Measurements from ENCODE around the gene MAGEF1. TPM values are rescaled to one million over a fixed set of nuclear protein-coding genes. Genes with fewer than 3 reads are reported as not detected.
A peak's percentile ranks its signal among the peaks of the same experiment; 100 is the strongest.

The MAGEF1 gene
- total RNA-seq, 2 donors from 2014 or later = 61.3 to 86.5 TPM

- H3K27ac ChIP-seq (ENCODE audit: low read depth, low read length) = no peak overlapping the region
- H3K4me3 Mint-ChIP-seq = no peak overlapping the region
- WGBS, 2 experiments (ENCODE audit: insufficient coverage in 1 of 2, insufficient read length in 1 of 2) = 70 to 92% methylated on average over 3 to 12 of the region's 12 CpGs
- no peaks in the 10 kb centered on the region for H3K9me3 Mint-ChIP-seq
- H3K36me3 ChIP-seq (ENCODE audit: control insufficient read depth, insufficient read depth, low read length) = no peaks in the 10 kb centered on the region
- H3K9me3 ChIP-seq (ENCODE audit: control insufficient read depth, low read length) = no peaks in the 10 kb centered on the region
- peaks cover 52% of the 10 kb centered on the region for H3K4me1 Mint-ChIP-seq
- no peak overlapping the region for H3K4me3 ChIP-seq (ENCODE audit: low read length)
- no peak overlapping the region for H3K9ac ChIP-seq (ENCODE audit: extremely low read depth, low read length, poor library complexity, severe bottlenecking)
- H3K36me3 Mint-ChIP-seq (ENCODE audit: low read depth) = no peaks in the 10 kb centered on the region
- TF ChIP-seq, protein P1, sequence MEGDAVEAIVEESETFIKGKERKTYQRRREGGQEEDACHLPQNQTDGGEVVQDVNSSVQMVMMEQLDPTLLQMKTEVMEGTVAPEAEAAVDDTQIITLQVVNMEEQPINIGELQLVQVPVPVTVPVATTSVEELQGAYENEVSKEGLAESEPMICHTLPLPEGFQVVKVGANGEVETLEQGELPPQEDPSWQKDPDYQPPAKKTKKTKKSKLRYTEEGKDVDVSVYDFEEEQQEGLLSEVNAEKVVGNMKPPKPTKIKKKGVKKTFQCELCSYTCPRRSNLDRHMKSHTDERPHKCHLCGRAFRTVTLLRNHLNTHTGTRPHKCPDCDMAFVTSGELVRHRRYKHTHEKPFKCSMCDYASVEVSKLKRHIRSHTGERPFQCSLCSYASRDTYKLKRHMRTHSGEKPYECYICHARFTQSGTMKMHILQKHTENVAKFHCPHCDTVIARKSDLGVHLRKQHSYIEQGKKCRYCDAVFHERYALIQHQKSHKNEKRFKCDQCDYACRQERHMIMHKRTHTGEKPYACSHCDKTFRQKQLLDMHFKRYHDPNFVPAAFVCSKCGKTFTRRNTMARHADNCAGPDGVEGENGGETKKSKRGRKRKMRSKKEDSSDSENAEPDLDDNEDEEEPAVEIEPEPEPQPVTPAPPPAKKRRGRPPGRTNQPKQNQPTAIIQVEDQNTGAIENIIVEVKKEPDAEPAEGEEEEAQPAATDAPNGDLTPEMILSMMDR (conservative IDR thresholded peaks at IDR 0.05) = peak; percentile 61
- no peaks in the 10 kb centered on the region for H3K27me3 ChIP-seq (ENCODE audit: control insufficient read depth, insufficient read depth, low read length, poor library complexity, severe bottlenecking)
- peak; percentile 57 for DNase-seq
- peaks cover 26% of the 10 kb centered on the region for H3K4me1 ChIP-seq (ENCODE audit: control insufficient read depth, insufficient read depth, low read length)
- peaks cover 3% of the 10 kb centered on the region for H3K27me3 Mint-ChIP-seq (ENCODE audit: insufficient read depth)
- H3K27ac Mint-ChIP-seq = no peak overlapping the region
Observed at GRCh38 chr3:184741798-184742675, 30.2 kb upstream of the MAGEF1 start.

DNA sequence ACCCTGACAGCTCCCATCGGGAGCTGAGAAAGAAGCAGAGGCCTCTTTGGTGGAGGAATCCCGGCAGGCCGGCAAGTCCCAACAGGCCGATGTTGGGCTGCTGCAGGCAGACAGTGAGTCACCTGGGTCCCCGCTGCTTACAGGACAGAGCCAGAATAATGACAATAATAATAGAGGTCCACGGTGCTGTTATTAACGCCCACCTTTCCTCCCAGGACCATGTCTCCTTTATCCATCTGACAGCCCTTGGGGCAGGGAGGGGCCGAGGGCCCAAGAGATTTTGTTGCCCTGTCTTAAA is 29.3 kb upstream of the MAGEF1 start:
- TF ChIP-seq, protein P1 (conservative IDR thresholded peaks at IDR 0.05) = no peak
- Mint-ChIP-seq H3K4me3 (no peak overlapping the region), H3K4me1 (peaks cover 49% of the 10 kb centered on the region), H3K27ac (no peak overlapping the region), H3K9me3 (no peaks in the 10 kb centered on the region), H3K27me3 (ENCODE audit: insufficient read depth) (peaks cover 3% of the 10 kb centered on the region), H3K36me3 (ENCODE audit: low read depth) (no peaks in the 10 kb centered on the region)
- H3K27me3 ChIP-seq (ENCODE audit: control insufficient read depth, insufficient read depth, low read length, poor library complexity, severe bottlenecking) = no peaks in the 10 kb centered on the region
- H3K4me1 ChIP-seq (ENCODE audit: control insufficient read depth, insufficient read depth, low read length) = peaks cover 23% of the 10 kb centered on the region
- H3K9ac ChIP-seq (ENCODE audit: extremely low read depth, low read length, poor library complexity, severe bottlenecking) = no peak overlapping the region
- no peaks in the 10 kb centered on the region for H3K36me3 ChIP-seq (ENCODE audit: control insufficient read depth, insufficient read depth, low read length)
- no peak overlapping the region for H3K27ac ChIP-seq (ENCODE audit: low read depth, low read length)
- no peak overlapping the region for H3K4me3 ChIP-seq (ENCODE audit: low read length)
- WGBS, 2 experiments (ENCODE audit: insufficient coverage in 1 of 2, insufficient read length in 1 of 2) = 50 to 86% methylated on average over 2 to 8 of the region's 8 CpGs
- no peaks in the 10 kb centered on the region for H3K9me3 ChIP-seq (ENCODE audit: control insufficient read depth, low read length)
- no peak for DNase-seq

- Mint-ChIP-seq H3K9me3 (no peaks in the 10 kb centered on the region), H3K27me3 (ENCODE audit: insufficient read depth) (peaks cover 3% of the 10 kb centered on the region), H3K4me3 (no peak overlapping the region), H3K27ac (no peak overlapping the region), H3K4me1 (peaks cover 44% of the 10 kb centered on the region), H3K36me3 (ENCODE audit: low read depth) (no peaks in the 10 kb centered on the region)
- Histone ChIP-seq H3K36me3 (ENCODE audit: control insufficient read depth, insufficient read depth, low read length) (no peaks in the 10 kb centered on the region), H3K27me3 (ENCODE audit: control insufficient read depth, insufficient read depth, low read length, poor library complexity, severe bottlenecking) (no peaks in the 10 kb centered on the region), H3K9me3 (ENCODE audit: control insufficient read depth, low read length) (no peaks in the 10 kb centered on the region), H3K4me1 (ENCODE audit: control insufficient read depth, insufficient read depth, low read length) (peaks cover 19% of the 10 kb centered on the region), H3K9ac (ENCODE audit: extremely low read depth, low read length, poor library complexity, severe bottlenecking) (no peak overlapping the region), H3K27ac (ENCODE audit: low read depth, low read length) (no peak overlapping the region), H3K4me3 (ENCODE audit: low read length) (no peak overlapping the region)
- WGBS, 2 experiments (ENCODE audit: insufficient coverage in 1 of 2, insufficient read length in 1 of 2) = 89 to 91% methylated on average over 6 to 9 of the region's 9 CpGs
- TF ChIP-seq, protein P1 (conservative IDR thresholded peaks at IDR 0.05) = no peak
- DNase-seq = peak; percentile 46
Observed at GRCh38 chr3:184740509-184741258, 28.8 kb upstream of the MAGEF1 start.
